Measurements from ENCODE around the gene PRDM10. TPM values are rescaled to one million over a fixed set of nuclear protein-coding genes. Genes with fewer than 3 reads are reported as not detected.

Gene PRDM10
- total RNA-seq, 1 donor from 2014 or later = 12.8 TPM

DNA sequence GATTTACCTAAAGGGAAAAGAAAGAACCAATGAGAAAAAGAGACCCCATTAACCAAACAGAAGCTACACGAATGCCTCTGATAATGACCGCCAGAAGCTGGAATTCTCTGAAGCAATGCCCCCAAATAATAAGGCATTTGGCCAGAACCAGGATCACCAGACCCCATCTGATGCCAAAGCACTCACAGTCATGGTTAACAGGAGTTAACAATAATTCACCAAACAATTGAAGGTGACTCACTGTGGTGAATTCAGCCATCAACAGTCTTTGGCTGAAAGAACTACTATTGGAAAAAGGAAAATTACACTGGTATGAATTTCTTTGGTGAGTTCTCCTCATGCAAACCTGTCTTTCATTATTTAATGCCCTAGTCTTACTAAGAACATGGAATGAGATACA is 85.4 kb downstream of the PRDM10 start:
- intact Hi-C loops (cut with micrococcal nuclease) = no loop called here

DNA sequence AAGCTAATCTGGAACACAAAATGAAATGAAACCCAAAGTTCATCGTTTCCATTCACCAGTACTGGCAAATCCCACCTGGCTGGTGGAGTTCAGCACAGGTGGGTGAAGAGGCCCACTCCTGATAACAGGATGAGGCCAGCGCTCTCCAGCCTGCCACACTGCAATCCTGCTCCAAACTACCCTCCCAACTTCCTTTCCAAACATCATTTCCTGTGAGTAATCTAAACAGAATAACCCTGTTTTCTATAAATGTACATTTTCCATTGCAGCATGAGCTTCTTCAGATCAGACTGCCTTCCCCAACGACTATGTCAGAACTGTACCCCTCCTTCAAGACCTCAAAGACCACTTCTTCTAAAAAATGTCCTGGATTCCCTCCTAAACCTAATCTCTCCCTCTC is 91.3 kb downstream of the PRDM10 start:
- intact Hi-C loops (cut with micrococcal nuclease) = no loop called here

DNA sequence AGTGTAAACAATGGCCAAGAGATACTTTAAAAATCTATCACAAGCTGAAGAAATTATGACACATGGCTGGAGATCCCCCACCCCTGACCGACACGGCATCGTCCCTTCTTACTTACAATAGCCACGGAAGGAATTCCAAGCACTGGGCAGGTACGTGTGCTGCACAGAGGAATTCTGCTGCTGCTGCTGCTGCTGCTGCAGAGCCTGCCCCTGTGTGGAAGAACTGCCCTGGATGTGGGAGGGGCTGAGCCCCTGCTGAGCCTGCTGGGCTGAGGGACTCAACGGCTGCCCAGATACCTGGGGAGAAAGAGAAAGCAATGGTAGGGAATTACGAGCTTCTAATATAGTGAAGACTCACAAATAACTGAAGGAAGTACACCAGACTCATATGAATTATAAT is 92.3 kb downstream of the PRDM10 start:
- intact Hi-C loops (cut with micrococcal nuclease) = no loop called here

DNA sequence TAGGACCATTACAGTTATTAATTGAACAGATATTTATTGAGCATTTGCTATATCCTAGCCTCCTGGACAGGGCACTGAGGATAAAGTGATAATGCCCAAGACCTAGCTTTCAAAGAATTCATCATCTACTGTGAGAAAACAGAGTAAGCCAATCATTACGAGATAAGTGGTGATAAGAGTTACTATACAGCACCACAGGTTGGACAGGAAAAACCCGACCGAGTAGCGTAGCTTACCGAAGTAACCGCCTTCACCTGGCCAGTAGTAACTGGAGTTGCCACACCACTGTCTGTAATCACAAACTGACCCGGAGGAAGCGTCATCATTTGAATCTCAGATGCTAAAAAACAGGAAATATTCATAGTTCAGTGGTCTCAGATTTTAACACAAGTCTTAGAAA is 97.2 kb downstream of the PRDM10 start:
- intact Hi-C loops (cut with micrococcal nuclease) = no loop called here

DNA sequence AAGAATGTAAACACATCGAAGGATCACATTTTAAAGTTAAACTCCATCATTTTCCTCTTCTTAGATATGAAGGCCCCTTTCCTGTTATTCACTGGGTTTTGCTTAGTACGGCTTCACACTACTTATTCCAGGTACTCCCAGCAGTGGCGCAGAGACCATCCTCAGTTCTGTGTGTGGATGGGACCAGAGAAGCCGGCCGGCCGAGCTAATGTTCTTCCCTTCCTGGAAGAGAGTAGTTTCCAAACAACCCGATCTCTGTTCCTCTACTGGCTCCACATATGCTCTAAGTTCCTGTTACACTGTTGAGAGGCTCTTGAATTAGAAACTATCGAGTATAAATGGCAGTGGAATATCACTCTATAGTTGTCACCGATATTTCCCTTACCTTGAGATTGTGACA is 106.6 kb downstream of the PRDM10 start:
- intact Hi-C loops (cut with micrococcal nuclease) = no loop called here

DNA sequence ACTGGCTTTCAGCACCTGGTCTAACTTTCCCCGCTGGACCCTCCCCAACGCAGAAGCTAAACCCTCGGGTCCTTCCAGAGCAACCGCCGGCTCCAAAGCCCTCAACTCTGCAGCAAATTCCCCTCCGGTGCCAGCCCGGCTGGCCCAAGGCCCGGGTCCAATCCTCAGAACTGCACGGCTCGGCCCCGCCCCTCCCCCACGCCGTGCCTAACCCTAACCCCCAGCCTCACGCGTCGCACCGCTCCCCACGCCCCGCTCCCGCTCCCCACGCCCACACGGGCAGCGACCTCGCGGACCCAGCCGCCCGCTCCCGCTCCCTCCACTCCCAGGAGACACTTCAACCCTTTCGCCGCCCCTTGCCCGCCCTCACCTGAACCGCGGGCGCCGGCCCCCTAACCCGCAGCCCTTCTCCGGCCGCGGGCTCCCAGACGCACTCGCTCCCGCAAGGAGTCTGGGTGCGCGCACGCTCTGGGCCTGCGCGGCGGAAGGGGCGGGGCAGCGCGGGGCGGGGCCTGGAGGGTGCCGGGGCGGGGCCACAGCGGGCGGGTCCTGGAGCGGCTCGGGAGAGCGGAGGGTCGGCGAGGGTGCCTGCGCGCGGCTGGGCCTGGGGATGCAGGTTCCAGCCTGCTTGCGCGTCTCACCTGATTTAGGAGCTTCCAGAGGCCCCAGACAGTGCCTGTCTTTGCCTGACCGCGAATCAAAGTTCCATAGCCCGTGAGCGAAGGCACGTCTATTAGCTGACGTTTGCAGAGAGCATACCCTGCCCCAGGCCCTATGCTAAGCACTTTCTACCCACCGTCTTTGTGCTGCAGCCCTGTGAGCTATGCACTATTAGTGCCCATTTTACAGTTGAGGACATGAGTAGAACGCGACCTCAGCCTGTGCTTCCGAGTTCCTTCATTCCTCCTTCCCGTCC is 107.3 kb downstream of the PRDM10 start, which contains the start of gene NFRKB:
TSS of gene NFRKB (minus strand) at position 453 of the 916 bp plus-strand sequence. CDS start 2,729 bp downstream, outside the sequence.
- intact Hi-C loops (cut with micrococcal nuclease) = loop anchor here (1.0 to 2.0 kb wide), 9 partner anchors 28 to 1021 kb away; partner anchors contain the start of genes APLP2, PRDM10 and SNX19

DNA sequence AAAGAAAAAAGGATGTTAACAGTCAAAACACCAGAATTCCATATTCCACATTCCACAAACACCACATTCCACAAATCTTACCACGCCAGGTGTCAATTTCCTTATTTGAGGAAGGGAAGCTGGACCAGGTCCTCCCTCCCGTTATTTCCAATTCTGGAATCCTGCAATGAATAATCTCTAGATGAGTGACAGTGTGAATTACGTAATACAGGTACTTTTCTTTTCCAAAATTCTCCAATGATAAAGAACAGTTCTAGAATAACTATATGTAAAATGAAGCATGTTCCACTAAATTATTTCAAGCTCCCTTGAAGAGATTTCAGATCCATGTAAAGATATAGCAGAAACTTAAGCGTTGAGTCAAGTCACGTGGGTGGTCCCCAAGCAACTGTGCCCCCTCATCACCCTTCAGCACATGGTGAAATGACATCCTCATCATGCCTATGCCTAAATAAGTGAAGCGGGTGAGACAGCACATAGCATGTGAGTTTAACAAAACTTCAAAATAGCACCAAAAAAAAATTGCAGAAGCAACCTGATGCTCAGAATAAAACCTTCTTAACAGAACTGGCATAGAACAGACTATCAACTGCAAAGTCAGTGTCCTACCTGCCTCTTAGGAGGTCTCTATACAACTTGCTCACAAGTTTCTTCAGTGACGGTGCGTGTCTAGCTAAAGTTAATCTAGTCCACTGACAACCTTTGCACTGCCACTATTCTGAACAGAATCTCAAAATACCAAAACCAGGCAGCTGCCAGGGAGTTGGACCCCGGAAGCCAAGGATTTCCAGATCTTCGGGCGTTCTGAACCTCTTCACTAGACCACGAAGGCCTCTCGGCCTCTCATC is 108.1 kb downstream of the PRDM10 start:
- intact Hi-C loops (cut with micrococcal nuclease) = loop anchor here (1.0 to 2.0 kb wide), 9 partner anchors 29 to 1022 kb away; partner anchors contain the start of genes APLP2, PRDM10 and SNX19

DNA sequence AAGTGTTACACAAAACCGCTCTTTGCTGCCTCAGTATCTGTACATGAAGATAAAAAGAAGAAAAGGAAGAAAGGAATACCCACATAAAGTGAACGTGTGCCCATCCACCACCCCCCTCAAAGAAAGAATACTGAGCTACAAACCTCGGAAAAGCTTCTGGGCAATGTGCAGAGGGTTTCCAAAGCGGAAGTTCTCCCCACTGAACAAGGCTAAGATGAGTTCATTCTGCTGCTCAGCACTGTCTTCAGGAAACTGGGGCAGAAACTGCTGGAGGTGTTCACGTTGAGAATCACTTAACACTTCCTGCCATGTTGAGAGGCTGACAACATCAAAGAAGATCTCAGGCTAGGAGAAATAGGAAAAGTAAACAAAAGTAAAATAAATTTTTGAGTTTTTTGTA is 114.2 kb downstream of the PRDM10 start:
- intact Hi-C loops (cut with micrococcal nuclease) = loop anchor here (1.0 kb wide), 1 partner anchor 244 kb away; no protein-coding TSS in a partner anchor

DNA sequence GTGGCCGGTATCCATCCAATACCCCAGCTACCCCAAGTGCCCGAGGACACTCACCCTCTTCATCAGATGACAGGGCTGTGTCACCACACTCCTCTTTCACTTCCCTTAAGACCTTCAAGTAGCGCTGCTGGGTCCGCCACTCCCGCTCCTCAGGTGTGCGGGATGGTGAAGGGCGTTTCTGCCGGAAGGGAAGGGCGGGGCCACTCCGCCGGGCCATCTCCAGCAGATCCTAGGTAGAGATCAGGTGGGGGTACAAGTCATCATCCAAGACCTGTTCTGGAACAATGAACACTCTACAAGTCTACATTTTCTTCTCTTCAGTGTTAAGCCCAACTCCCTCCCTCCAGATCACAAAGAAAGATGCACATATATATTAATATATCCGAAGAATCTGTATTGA is 117.3 kb downstream of the PRDM10 start:
- intact Hi-C loops (cut with micrococcal nuclease) = no loop called here

DNA sequence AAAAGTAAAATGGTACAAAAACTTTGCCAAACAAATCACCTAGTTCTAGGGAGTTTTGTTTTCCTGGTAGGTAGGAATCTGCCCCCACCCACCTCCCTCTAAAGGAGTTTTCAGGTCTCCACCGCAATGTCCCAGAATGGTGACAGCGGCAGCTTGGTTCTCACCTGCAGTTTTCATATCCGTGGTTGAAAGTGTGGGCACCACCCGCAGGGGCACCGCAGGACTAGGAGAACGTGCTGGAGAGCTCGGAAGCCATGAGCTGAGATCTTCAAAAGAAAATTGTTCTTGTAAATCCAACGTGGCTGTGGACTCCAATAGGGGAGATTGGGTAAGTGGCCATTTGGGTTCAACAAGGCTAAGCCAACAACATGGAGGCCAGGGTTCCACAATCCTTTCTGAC is 118.1 kb downstream of the PRDM10 start:
- intact Hi-C loops (cut with micrococcal nuclease) = no loop called here

DNA sequence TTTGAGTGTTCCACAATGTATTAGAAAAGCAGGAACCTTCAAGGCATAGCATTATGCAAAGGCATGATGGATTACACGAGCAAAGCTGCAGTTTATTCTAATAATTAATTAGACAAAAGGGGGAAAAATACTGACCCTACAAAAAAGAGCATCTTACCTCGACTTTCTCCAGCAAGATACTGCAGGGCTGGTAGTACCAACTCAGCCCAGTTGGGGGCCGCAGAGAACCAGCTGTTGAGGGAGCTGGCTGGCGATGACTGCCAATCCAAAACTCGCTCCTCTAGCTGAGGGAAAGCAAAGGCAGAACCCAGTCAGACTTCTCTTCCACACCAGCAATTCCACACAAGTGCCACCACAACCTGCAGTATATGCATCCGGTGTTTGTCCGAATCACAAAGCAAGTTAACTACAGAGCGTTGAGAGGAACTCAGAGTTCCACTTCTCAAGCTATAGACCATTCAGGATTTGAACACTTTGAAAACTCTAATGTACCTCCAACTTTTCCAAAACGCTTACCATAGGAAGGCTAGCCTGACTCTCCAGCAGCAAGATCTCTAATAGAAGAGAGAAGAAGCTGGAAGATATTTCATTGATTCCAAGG is 121.0 kb downstream of the PRDM10 start:
- intact Hi-C loops (cut with micrococcal nuclease) = loop anchor here (1.0 kb wide), 1 partner anchor 251 kb away; no protein-coding TSS in a partner anchor

DNA sequence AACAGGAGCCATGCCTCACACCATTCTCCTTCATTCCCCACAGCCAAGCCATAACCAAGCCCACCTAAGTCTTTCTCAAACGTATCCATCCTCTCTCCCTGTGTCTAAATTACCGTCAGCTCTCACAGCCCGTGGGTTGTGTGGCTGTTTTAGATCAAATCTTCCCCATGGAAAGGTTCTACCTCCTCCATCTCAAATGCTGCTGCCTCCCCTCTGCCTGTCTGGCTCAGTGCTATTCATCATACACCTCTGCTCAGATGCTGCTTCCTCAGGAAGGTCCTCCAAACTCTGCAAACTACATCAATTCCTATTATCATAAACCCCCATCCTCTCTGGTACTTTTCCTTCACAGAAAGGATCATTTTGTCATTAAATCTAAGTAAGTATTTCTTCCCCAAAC is 122.3 kb downstream of the PRDM10 start:
- intact Hi-C loops (cut with micrococcal nuclease) = no loop called here

DNA sequence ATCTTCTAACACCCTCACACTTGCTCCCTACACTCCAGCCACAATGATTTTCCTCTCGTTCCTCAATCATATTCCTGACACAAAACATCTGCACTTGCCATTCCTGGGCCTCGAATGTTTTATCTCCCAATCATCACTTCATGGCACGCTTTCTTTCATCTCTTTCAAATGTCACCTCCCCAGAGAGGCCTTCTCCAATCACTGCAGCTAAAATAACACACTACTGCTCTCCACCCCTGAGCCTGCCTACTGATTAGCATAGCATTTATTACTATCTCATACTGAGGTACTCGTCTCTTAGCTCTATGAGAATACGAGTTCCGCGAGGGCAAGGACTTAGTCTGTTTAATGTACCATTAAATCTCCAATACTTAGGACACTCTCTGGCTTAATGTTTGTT is 130.7 kb downstream of the PRDM10 start:
- intact Hi-C loops (cut with micrococcal nuclease) = no loop called here

DNA sequence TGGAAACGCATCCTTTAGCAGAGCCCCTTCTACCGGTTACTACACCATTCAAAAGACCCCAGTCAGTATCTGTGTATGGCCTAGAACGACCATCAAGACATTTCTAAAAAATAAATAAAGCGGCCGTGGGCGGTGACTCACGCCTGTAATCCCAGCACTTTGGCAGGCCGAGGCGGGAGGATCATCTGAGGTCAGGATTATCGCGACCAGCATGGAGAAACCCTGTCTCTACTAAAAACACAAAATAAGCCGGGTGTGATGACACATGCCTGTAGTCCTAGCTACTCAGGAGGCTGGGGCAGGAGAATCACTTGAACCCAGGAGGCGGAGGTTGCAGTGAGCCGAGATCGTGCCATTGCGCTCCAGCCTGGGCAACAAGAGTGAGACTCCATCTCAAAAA is 134.0 kb downstream of the PRDM10 start:
- intact Hi-C loops (cut with micrococcal nuclease) = loop anchor here (10.0 kb wide), 1 partner anchor 56 kb away; no protein-coding TSS in a partner anchor

DNA sequence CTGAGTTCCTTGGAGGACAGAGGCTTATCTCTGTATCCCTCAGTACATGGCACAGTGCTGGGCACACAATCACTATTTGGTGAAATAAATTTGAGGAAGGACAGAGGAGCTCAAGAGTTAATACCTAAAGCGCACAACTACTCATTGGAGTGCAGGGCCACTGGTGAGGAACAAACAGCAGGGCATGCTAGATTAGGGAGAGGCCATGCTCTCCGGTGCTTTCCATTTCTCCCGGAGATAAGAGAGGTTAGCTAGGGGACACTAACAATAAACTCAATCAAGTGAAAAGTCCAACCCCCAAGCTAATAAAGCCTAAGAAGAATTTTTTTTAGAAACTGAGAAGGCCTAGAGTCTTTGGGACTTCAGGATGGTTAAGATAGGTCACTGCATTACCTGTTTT is 136.3 kb downstream of the PRDM10 start:
- intact Hi-C loops (cut with micrococcal nuclease) = loop anchor here (10.0 kb wide), 1 partner anchor 58 kb away; no protein-coding TSS in a partner anchor

DNA sequence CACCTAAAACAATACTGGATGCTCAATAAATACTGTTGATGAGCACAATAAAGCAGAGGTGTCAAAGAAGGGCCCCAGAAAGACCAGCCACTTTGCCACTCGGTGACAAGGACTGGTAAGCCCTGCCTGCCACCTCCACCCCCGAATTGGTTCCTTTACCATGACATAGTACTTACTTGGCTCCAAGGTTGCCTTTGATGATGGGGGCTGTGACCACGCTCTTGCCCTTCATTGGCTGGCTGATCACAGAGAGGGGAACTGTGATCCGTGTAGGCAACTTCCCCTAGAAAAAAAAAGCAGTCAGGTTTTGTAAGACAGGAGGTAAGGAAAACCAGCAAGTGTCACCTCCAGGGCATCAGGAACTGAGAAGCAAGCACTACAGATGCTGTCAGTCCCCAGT is 136.9 kb downstream of the PRDM10 start:
- intact Hi-C loops (cut with micrococcal nuclease) = loop anchor here (10.0 kb wide), 1 partner anchor 59 kb away; no protein-coding TSS in a partner anchor

DNA sequence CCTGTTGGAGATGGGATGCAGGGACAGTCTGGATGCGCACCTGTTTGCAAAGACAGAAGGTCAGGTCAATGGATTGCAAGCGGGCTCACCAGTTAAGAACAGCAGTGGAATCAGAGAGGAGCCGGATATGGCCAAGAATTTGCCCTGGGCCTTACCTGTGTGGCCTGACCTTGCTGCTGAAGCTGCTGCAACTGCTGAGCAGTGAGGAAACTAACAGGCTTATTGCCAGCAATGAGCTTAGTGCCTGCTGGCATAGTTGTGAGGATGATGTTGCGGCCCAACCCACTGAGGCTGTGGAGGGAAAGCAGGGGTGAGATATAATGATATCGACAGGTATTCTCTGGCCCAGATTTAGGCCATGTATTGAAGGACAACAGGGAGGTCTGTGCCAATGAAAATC is 137.8 kb downstream of the PRDM10 start:
- intact Hi-C loops (cut with micrococcal nuclease) = loop anchor here (10.0 kb wide), 1 partner anchor 60 kb away; no protein-coding TSS in a partner anchor

DNA sequence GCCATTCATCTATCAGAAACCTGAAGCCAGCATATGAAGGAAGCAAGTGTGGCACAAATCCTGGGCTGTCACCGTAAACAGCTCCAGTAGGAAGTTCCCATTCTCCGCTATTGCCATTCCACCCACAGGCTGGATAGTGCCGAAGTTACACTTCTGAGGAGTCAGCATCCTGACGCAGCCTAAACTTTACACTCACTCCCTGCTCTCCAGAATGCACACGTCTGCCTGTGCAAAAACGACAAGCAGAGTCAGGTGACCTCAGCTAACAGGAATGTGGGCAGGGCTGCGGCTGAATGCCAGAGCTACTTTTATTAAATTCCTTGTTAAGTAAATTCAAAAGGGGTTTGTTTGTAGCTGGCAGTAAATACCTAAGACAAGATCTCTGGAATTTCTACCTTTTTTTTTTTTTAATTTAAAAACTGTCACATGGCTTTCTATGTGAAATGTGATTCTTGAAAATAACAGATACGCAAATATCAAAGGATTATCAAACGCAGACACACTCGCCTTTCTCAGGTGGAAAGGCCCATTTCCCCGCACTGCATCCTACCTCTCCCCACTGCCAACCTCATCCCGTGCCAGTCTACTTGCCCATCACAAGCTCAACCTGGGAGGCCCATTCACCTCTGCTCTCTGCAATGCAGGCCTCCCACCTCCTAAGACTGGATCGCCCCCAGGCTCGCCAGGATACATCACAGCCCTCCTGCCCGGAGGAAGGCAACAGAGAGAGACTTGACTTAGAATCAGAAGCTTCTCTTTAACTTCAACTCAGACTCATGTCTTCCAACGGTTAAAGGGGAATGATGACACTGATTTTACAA is 140.7 kb downstream of the PRDM10 start:
- intact Hi-C loops (cut with micrococcal nuclease) = loop anchor here (10.0 kb wide), 1 partner anchor 63 kb away; no protein-coding TSS in a partner anchor

DNA sequence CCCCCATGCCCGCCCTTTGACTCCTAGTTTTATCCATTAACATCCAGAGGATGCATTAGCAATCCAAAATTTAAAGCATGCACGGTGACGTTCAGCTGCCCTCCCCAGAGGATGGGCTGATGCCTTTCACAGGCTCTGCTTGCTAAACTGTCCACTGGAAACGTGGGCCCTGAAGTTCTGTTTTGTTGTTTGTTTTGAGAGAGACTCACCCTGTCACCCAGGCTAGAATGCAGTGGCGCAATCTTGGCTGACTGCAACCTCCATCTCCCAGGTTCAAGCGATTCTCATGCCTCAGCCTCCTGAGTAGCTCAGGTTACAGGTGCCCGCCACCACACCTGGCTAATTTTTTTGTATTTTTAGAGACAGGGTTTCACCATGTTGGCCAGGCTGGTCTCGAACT is 146.6 kb downstream of the PRDM10 start:
- intact Hi-C loops (cut with micrococcal nuclease) = no loop called here

DNA sequence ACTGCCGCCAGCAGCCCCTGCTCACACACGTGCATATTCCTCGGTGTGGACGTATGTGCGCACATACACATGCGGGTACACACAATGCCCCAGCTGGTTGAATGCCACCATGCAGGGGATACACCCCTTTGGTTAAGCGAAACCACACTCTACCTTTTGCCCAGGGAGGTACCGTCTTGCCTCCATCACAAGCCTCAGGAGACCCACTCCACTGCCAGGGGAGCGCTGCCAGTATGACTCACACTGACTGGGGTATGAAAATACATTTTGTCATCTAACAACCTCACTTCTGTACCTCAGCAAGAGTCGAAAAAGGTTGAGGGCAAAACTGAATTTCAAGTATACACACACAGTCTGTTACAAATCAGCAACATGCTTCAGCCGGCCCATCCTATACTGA is 147.5 kb downstream of the PRDM10 start:
- intact Hi-C loops (cut with micrococcal nuclease) = loop anchor here (2.0 kb wide), 1 partner anchor 40 kb away; the partner anchor contains the start of gene TMEM45B
